ENCODE measurements around the gene ADPRH. TPM values are rescaled to one million over a fixed set of nuclear protein-coding genes. Genes with fewer than 3 reads are reported as not detected.
"Not testable (repeated sequence)": the region's sequence is repeated elsewhere in the genome, so short reads cannot be mapped to it uniquely, and the experiment has no call there.

Gene ADPRH
- total RNA-seq, 2 experiments from 2014 or later = 0.36 TPM

DNA sequence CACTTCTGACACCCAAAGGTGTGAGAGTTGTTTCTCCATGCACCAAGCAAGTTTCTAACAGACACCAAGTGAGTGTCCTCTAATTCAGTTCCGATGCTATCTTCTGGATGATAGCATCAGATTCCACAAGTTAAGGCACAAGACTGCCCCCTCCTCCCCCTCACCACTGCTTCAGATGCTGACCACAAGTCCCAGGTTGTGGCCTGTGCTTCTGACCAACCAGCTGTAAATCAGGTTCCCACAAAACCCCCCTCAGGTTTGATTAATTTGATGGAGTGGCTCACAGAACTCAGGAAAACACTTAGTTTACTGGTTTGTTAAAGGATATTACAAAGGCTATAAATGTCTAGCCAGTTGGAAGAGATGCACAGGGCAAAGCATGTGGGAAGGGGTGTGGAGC is 11.4 kb downstream of the ADPRH start:
- H3K4me1 ChIP-seq (ENCODE audit: insufficient read depth, low read length) = peaks cover 5% of the 10 kb centered on the region
- DNase-seq (no peak), ATAC-seq (ENCODE audit: poor library complexity) (no peak)
- no peak overlapping the region for H3K27ac Mint-ChIP-seq
- peaks cover 4% of the 10 kb centered on the region for H3K27me3 Mint-ChIP-seq
- no peak overlapping the region for H3K27ac ChIP-seq (ENCODE audit: low read depth in 1 of 2, low read length in 2 of 2)
- intact Hi-C loops (cut with DNase I, micrococcal nuclease) = no loop called here
- no peaks in the 10 kb centered on the region for H3K36me3 Mint-ChIP-seq (ENCODE audit: low read depth)
- ChIA-PET POLR2A (no interaction called here), CTCF (no interaction called here)
- H3K4me3 ChIP-seq (ENCODE audit: low read length) = no peak overlapping the region
- no peaks in the 10 kb centered on the region for H3K9me3 ChIP-seq (ENCODE audit: control insufficient read depth in 1 of 2, insufficient read depth in 1 of 2, low read length in 2 of 2)
- H3K9me3 Mint-ChIP-seq = no peaks in the 10 kb centered on the region
- no peaks in the 10 kb centered on the region for H3K27me3 ChIP-seq (ENCODE audit: control insufficient read depth in 1 of 2, insufficient read depth in 2 of 2, low read length in 2 of 2)
- no peaks in the 10 kb centered on the region for H3K36me3 ChIP-seq (ENCODE audit: insufficient read depth, low read length)
- TF ChIP-seq, protein P1, sequence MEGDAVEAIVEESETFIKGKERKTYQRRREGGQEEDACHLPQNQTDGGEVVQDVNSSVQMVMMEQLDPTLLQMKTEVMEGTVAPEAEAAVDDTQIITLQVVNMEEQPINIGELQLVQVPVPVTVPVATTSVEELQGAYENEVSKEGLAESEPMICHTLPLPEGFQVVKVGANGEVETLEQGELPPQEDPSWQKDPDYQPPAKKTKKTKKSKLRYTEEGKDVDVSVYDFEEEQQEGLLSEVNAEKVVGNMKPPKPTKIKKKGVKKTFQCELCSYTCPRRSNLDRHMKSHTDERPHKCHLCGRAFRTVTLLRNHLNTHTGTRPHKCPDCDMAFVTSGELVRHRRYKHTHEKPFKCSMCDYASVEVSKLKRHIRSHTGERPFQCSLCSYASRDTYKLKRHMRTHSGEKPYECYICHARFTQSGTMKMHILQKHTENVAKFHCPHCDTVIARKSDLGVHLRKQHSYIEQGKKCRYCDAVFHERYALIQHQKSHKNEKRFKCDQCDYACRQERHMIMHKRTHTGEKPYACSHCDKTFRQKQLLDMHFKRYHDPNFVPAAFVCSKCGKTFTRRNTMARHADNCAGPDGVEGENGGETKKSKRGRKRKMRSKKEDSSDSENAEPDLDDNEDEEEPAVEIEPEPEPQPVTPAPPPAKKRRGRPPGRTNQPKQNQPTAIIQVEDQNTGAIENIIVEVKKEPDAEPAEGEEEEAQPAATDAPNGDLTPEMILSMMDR (IDR thresholded peaks at IDR 0.05) = no peak
- no peaks in the 10 kb centered on the region for H3K4me1 Mint-ChIP-seq (ENCODE audit: low read depth)
- no peak overlapping the region for H3K4me3 Mint-ChIP-seq

GRCh38 chr3:119592861-119593260 is 13.6 kb downstream of the ADPRH start:
- DNase-seq (no peak), ATAC-seq (ENCODE audit: poor library complexity) (no peak)
- H3K9me3 ChIP-seq (ENCODE audit: control insufficient read depth in 1 of 2, insufficient read depth in 1 of 2, low read length in 2 of 2) = no peaks in the 10 kb centered on the region
- CTCF ChIA-PET = no interaction called here
- H3K4me1 ChIP-seq (ENCODE audit: insufficient read depth, low read length) = peaks cover 7% of the 10 kb centered on the region
- TF ChIP-seq, protein P1 (IDR thresholded peaks at IDR 0.05) = no peak
- Mint-ChIP-seq H3K27me3 (peaks cover 4% of the 10 kb centered on the region), H3K27ac (no peak overlapping the region), H3K9me3 (no peaks in the 10 kb centered on the region), H3K4me1 (ENCODE audit: low read depth) (no peaks in the 10 kb centered on the region), H3K36me3 (ENCODE audit: low read depth) (no peaks in the 10 kb centered on the region), H3K4me3 (no peak overlapping the region)
- H3K36me3 ChIP-seq (ENCODE audit: insufficient read depth, low read length) = no peaks in the 10 kb centered on the region
- POLR2A ChIA-PET = no interaction called here
- H3K27ac ChIP-seq (ENCODE audit: low read depth in 1 of 2, low read length in 2 of 2) = no peak overlapping the region
- no peaks in the 10 kb centered on the region for H3K27me3 ChIP-seq (ENCODE audit: control insufficient read depth in 1 of 2, insufficient read depth in 2 of 2, low read length in 2 of 2)
- no peak overlapping the region for H3K4me3 ChIP-seq (ENCODE audit: low read length)
- intact Hi-C loops (cut with DNase I, micrococcal nuclease) = no loop called here

DNA sequence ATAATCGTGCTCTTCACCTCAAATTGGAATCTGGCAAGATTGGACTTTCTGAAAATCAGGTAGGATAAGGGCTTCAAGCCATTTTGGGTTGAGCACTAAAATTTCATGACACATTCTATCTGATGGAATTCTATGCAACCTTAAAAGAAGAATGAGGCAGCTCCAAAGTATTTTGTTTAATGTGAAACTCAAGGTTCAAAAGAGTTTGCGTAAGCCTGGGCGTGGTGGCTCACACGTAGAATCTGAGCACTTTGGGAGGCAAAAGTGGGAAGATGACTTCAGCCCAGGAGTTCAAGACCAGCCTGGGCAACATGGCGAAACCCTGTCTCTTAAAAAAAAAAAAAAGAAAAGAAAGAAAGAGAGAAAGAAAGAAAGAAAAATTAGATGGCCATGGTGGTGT is 14.8 kb downstream of the ADPRH start:
- TF ChIP-seq, protein P1 (IDR thresholded peaks at IDR 0.05) = no peak
- no peak for DNase-seq
- no peaks in the 10 kb centered on the region for H3K36me3 Mint-ChIP-seq (ENCODE audit: low read depth)
- no peak overlapping the region for H3K4me3 Mint-ChIP-seq
- no peak for ATAC-seq (ENCODE audit: poor library complexity)
- H3K27me3 Mint-ChIP-seq = peaks cover 4% of the 10 kb centered on the region
- peaks cover 7% of the 10 kb centered on the region for H3K4me1 ChIP-seq (ENCODE audit: insufficient read depth, low read length)
- no peak overlapping the region for H3K27ac ChIP-seq (ENCODE audit: low read depth in 1 of 2, low read length in 2 of 2)
- H3K27me3 ChIP-seq (ENCODE audit: control insufficient read depth in 1 of 2, insufficient read depth in 2 of 2, low read length in 2 of 2) = no peaks in the 10 kb centered on the region
- H3K36me3 ChIP-seq (ENCODE audit: insufficient read depth, low read length) = no peaks in the 10 kb centered on the region
- intact Hi-C loops (cut with DNase I, micrococcal nuclease) = no loop called here
- ChIA-PET CTCF (no interaction called here), POLR2A (no interaction called here)
- H3K9me3 Mint-ChIP-seq = no peaks in the 10 kb centered on the region
- no peaks in the 10 kb centered on the region for H3K4me1 Mint-ChIP-seq (ENCODE audit: low read depth)
- H3K9me3 ChIP-seq (ENCODE audit: control insufficient read depth in 1 of 2, insufficient read depth in 1 of 2, low read length in 2 of 2) = no peaks in the 10 kb centered on the region
- H3K27ac Mint-ChIP-seq = no peak overlapping the region
- no peak overlapping the region for H3K4me3 ChIP-seq (ENCODE audit: low read length)

- DNase-seq; H3K9me3 Mint-ChIP-seq; H3K9me3 ChIP-seq (ENCODE audit: control insufficient read depth in 1 of 2, insufficient read depth in 1 of 2, low read length in 2 of 2); ATAC-seq (ENCODE audit: poor library complexity); H3K36me3 Mint-ChIP-seq (ENCODE audit: low read depth); POLR2A ChIA-PET; H3K4me3 ChIP-seq (ENCODE audit: low read length); CTCF ChIA-PET; H3K4me1 ChIP-seq (ENCODE audit: insufficient read depth, low read length); H3K27me3 Mint-ChIP-seq; H3K27ac ChIP-seq (ENCODE audit: low read depth in 1 of 2, low read length in 2 of 2); H3K4me3 Mint-ChIP-seq; H3K27me3 ChIP-seq (ENCODE audit: control insufficient read depth in 1 of 2, insufficient read depth in 2 of 2, low read length in 2 of 2); H3K36me3 ChIP-seq (ENCODE audit: insufficient read depth, low read length); H3K4me1 Mint-ChIP-seq (ENCODE audit: low read depth); intact Hi-C loops (cut with DNase I, micrococcal nuclease); H3K27ac Mint-ChIP-seq: not testable (repeated sequence)
These were observed 15.6 kb downstream of the ADPRH start for GRCh38 chr3:119594929-119595328.
